ENCODE results near the gene GRSF1.

Gene GRSF1

GRCh38 chr4:70829492-70829891 lies 10.2 kb downstream of the GRSF1 start:
- no peaks in the 10 kb centered on the region for H3K27me3 ChIP-seq (ENCODE audit: control insufficient read depth, insufficient read depth, low read length)
- H3K9me3 ChIP-seq (ENCODE audit: control insufficient read depth, low read length), result no peaks in the 10 kb centered on the region
- no peaks in the 10 kb centered on the region for H3K4me1 ChIP-seq (ENCODE audit: control insufficient read depth, insufficient read depth, low read length)
- H3K9ac ChIP-seq (ENCODE audit: low read length), result no peak overlapping the region
- peaks cover 4% of the 10 kb centered on the region for H3K36me3 ChIP-seq (ENCODE audit: control insufficient read depth, insufficient read depth, low read length)
- no peak overlapping the region for H3K4me3 ChIP-seq (ENCODE audit: low read length)

DNA sequence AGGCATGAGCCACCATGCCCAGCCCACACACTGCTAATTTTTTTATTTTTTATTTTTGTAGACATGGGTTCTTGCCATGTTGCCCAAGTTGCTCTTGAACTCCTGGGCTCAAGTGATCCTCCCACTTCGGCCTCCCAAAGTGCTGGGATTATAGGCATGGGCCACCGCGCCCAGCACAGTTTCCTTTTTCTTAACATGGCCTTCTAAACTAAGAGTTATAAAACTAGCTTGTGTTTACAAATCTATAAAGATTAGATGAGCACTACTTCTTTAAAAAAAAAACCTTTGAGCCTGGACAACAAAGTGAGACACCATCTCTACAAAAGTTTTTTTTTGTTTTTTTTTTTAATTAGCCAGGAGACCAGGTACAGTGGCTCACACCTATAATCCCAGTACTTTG lies 10.7 kb downstream of the GRSF1 start:
- Histone ChIP-seq H3K36me3 (ENCODE audit: control insufficient read depth, insufficient read depth, low read length) (peaks cover 4% of the 10 kb centered on the region), H3K27me3 (ENCODE audit: control insufficient read depth, insufficient read depth, low read length) (no peaks in the 10 kb centered on the region), H3K4me1 (ENCODE audit: control insufficient read depth, insufficient read depth, low read length) (no peaks in the 10 kb centered on the region), H3K4me3 (ENCODE audit: low read length) (no peak overlapping the region), H3K9ac (ENCODE audit: low read length) (no peak overlapping the region), H3K9me3 (ENCODE audit: control insufficient read depth, low read length) (no peaks in the 10 kb centered on the region)

GRCh38 chr4:70818921-70819320 lies 20.8 kb downstream of the GRSF1 start:
- H3K4me1 ChIP-seq (ENCODE audit: control insufficient read depth, insufficient read depth, low read length), result no peaks in the 10 kb centered on the region
- H3K4me3 ChIP-seq (ENCODE audit: low read length), result no peak overlapping the region
- H3K9ac ChIP-seq (ENCODE audit: low read length), result no peak overlapping the region
- no peaks in the 10 kb centered on the region for H3K36me3 ChIP-seq (ENCODE audit: control insufficient read depth, insufficient read depth, low read length)
- H3K9me3 ChIP-seq (ENCODE audit: control insufficient read depth, low read length), result no peaks in the 10 kb centered on the region
- H3K27me3 ChIP-seq (ENCODE audit: control insufficient read depth, insufficient read depth, low read length), result no peaks in the 10 kb centered on the region

DNA sequence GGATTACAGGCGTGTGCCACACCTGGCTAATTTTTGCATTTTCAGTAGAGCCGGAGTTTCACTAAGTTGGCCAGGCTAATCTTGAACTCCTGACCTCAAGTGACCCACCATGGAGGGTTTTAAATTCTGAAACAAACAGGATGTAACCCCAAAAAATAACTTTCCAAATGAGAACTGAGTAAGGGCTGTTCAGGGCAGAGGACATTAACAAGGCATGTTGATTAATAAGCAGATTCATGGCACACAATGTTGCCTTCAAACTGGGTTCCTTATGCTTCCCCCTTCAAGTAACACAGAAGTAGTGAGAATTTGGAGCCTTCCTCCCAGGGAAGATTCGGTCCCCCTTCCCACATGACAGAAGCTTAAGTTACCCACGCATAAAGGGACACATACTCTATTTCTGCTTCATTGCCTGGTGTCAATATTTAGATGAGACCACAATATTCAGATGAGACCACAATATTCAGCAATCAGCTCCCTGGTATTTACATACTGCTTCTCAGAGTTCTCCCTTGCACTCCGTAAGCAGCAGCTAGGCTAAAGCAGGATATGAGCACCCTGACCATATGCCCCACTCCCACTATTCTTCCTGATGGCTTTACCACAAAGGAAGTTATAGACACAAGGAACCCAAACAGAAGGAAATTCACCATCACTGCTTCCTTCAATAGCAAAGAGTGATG lies 21.4 kb downstream of the GRSF1 start:
- no peak overlapping the region for H3K9ac ChIP-seq (ENCODE audit: low read length)
- H3K4me1 ChIP-seq (ENCODE audit: control insufficient read depth, insufficient read depth, low read length), result no peaks in the 10 kb centered on the region
- no peak overlapping the region for H3K4me3 ChIP-seq (ENCODE audit: low read length)
- H3K36me3 ChIP-seq (ENCODE audit: control insufficient read depth, insufficient read depth, low read length), result no peaks in the 10 kb centered on the region
- no peaks in the 10 kb centered on the region for H3K27me3 ChIP-seq (ENCODE audit: control insufficient read depth, insufficient read depth, low read length)
- no peaks in the 10 kb centered on the region for H3K9me3 ChIP-seq (ENCODE audit: control insufficient read depth, low read length)

- Histone ChIP-seq H3K27me3 (ENCODE audit: control insufficient read depth, insufficient read depth, low read length) (no peaks in the 10 kb centered on the region), H3K4me1 (ENCODE audit: control insufficient read depth, insufficient read depth, low read length) (no peaks in the 10 kb centered on the region), H3K9me3 (ENCODE audit: control insufficient read depth, low read length) (no peaks in the 10 kb centered on the region), H3K36me3 (ENCODE audit: control insufficient read depth, insufficient read depth, low read length) (no peaks in the 10 kb centered on the region), H3K4me3 (ENCODE audit: low read length) (no peak overlapping the region), H3K9ac (ENCODE audit: low read length) (no peak overlapping the region)
Measured at GRCh38 chr4:70816894-70817293, 22.8 kb downstream of the GRSF1 start.

- Histone ChIP-seq H3K4me3 (ENCODE audit: low read length) (no peak overlapping the region), H3K9me3 (ENCODE audit: control insufficient read depth, low read length) (no peaks in the 10 kb centered on the region), H3K36me3 (ENCODE audit: control insufficient read depth, insufficient read depth, low read length) (no peaks in the 10 kb centered on the region), H3K9ac (ENCODE audit: low read length) (no peak overlapping the region), H3K27me3 (ENCODE audit: control insufficient read depth, insufficient read depth, low read length) (no peaks in the 10 kb centered on the region), H3K4me1 (ENCODE audit: control insufficient read depth, insufficient read depth, low read length) (no peaks in the 10 kb centered on the region)
Measured at GRCh38 chr4:70815370-70815769, 24.3 kb downstream of the GRSF1 start.

DNA sequence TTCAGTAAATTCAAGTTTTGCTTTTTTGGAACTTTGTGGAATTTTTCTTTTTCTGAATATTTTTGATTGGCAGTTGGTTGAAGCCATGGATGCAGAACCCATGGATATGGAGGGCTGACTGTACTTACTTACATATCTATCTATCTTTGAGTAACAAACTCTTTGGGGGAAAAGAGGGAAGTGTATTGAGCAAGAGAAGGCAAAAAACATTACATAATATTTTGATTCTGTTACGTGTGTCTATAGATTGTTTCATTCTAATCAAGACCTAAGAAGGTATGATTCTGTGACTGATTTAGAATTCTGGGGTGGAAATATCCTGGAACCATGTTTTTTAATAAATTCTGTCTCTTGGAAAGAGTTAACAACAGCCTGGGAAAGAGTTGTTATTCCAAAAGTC lies 31.5 kb downstream of the GRSF1 start:
- no peaks in the 10 kb centered on the region for H3K9me3 ChIP-seq (ENCODE audit: control insufficient read depth, low read length)
- H3K4me3 ChIP-seq (ENCODE audit: low read length), result no peak overlapping the region
- no peaks in the 10 kb centered on the region for H3K4me1 ChIP-seq (ENCODE audit: control insufficient read depth, insufficient read depth, low read length)
- H3K9ac ChIP-seq (ENCODE audit: low read length), result no peak overlapping the region
- no peaks in the 10 kb centered on the region for H3K27me3 ChIP-seq (ENCODE audit: control insufficient read depth, insufficient read depth, low read length)
- H3K36me3 ChIP-seq (ENCODE audit: control insufficient read depth, insufficient read depth, low read length), result no peaks in the 10 kb centered on the region

- Histone ChIP-seq H3K36me3 (ENCODE audit: control insufficient read depth, insufficient read depth, low read length) (no peaks in the 10 kb centered on the region), H3K9me3 (ENCODE audit: control insufficient read depth, low read length) (no peaks in the 10 kb centered on the region), H3K4me3 (ENCODE audit: low read length) (no peak overlapping the region), H3K4me1 (ENCODE audit: control insufficient read depth, insufficient read depth, low read length) (no peaks in the 10 kb centered on the region), H3K27me3 (ENCODE audit: control insufficient read depth, insufficient read depth, low read length) (no peaks in the 10 kb centered on the region), H3K9ac (ENCODE audit: low read length) (no peak overlapping the region)
Measured at GRCh38 chr4:70802928-70803580, 36.6 kb downstream of the GRSF1 start.

- no peak overlapping the region for H3K4me3 ChIP-seq (ENCODE audit: low read length)
- H3K9me3 ChIP-seq (ENCODE audit: control insufficient read depth, low read length), result no peaks in the 10 kb centered on the region
- H3K27me3 ChIP-seq (ENCODE audit: control insufficient read depth, insufficient read depth, low read length), result no peaks in the 10 kb centered on the region
- no peaks in the 10 kb centered on the region for H3K4me1 ChIP-seq (ENCODE audit: control insufficient read depth, insufficient read depth, low read length)
- H3K36me3 ChIP-seq (ENCODE audit: control insufficient read depth, insufficient read depth, low read length), result peaks cover 3% of the 10 kb centered on the region
- no peak overlapping the region for H3K9ac ChIP-seq (ENCODE audit: low read length)
Measured at GRCh38 chr4:70801265-70801809, 38.4 kb downstream of the GRSF1 start.

GRCh38 chr4:70793626-70794025 lies 46.1 kb downstream of the GRSF1 start:
- H3K27me3 ChIP-seq (ENCODE audit: control insufficient read depth, insufficient read depth, low read length), result no peaks in the 10 kb centered on the region
- no peak overlapping the region for H3K9ac ChIP-seq (ENCODE audit: low read length)
- H3K4me3 ChIP-seq (ENCODE audit: low read length), result no peak overlapping the region
- H3K36me3 ChIP-seq (ENCODE audit: control insufficient read depth, insufficient read depth, low read length), result peaks cover 9% of the 10 kb centered on the region
- H3K4me1 ChIP-seq (ENCODE audit: control insufficient read depth, insufficient read depth, low read length), result no peaks in the 10 kb centered on the region
- no peaks in the 10 kb centered on the region for H3K9me3 ChIP-seq (ENCODE audit: control insufficient read depth, low read length)

- Histone ChIP-seq H3K36me3 (ENCODE audit: control insufficient read depth, insufficient read depth, low read length) (peaks cover 4% of the 10 kb centered on the region), H3K4me3 (ENCODE audit: low read length) (no peak overlapping the region), H3K9me3 (ENCODE audit: control insufficient read depth, low read length) (no peaks in the 10 kb centered on the region), H3K27me3 (ENCODE audit: control insufficient read depth, insufficient read depth, low read length) (no peaks in the 10 kb centered on the region), H3K9ac (ENCODE audit: low read length) (no peak overlapping the region), H3K4me1 (ENCODE audit: control insufficient read depth, insufficient read depth, low read length) (no peaks in the 10 kb centered on the region)
Measured at GRCh38 chr4:70788733-70789132, 51.0 kb downstream of the GRSF1 start.

DNA sequence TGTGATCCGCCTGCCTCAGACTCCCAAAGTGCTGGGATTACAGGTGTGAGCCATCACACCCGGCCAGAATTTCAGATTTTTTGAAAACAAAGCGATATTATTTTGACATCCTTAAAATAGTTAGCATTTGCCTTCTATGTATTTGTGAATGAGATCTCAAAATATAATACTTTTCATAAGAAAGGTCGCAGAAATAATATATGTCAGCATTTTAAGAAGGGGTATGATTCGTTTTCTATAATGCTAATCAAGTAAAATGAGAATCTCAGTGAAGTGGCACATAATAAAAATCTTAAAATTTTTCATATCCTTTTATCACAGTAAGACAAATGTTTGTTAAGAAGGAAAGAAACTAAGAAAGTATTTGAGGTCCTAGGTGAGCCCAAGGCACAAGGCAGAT lies 52.2 kb downstream of the GRSF1 start:
- Histone ChIP-seq H3K9me3 (ENCODE audit: control insufficient read depth, low read length) (no peaks in the 10 kb centered on the region), H3K4me3 (ENCODE audit: low read length) (no peak overlapping the region), H3K4me1 (ENCODE audit: control insufficient read depth, insufficient read depth, low read length) (no peaks in the 10 kb centered on the region), H3K27me3 (ENCODE audit: control insufficient read depth, insufficient read depth, low read length) (no peaks in the 10 kb centered on the region), H3K9ac (ENCODE audit: low read length) (no peak overlapping the region), H3K36me3 (ENCODE audit: control insufficient read depth, insufficient read depth, low read length) (peaks cover 4% of the 10 kb centered on the region)
